IPS-11a (cell line): ENCODE results near the gene C11orf58.

Experiments used
- H3K4me3 ChIP-seq: one replicate; pipeline ENCODE4 v1.5.1; 2013; ENCODE audit warnings: low read depth, low read length, control low read depth

C11orf58 gene

DNA sequence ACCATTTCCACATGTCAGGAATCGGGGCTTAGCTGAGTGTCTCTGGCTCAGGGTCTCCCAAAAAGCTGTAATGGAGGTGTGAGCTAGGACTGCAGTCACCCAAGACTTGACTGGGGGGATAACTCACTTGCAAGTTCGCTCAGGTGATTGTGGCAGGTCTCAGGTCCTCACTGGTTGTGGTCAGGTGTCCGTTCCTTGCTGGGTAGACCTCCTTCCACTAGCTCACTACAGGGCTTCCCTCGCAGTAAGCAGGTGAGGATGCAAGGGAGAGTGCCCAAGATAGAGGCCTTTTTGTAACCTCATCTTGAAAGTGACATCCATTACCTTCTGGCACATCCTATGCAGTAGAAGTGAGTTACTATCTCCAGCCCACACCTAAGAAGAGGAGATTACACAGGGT is 29.5 kb downstream of the C11orf58 start:
- H3K4me3 ChIP-seq: no peak overlapping the region

GRCh38 chr11:16769386-16769785 is 30.9 kb downstream of the C11orf58 start:
- no peak overlapping the region for H3K4me3 ChIP-seq

- no peak overlapping the region for H3K4me3 ChIP-seq
Measured at GRCh38 chr11:16770016-16770415, 31.6 kb downstream of the C11orf58 start.

DNA sequence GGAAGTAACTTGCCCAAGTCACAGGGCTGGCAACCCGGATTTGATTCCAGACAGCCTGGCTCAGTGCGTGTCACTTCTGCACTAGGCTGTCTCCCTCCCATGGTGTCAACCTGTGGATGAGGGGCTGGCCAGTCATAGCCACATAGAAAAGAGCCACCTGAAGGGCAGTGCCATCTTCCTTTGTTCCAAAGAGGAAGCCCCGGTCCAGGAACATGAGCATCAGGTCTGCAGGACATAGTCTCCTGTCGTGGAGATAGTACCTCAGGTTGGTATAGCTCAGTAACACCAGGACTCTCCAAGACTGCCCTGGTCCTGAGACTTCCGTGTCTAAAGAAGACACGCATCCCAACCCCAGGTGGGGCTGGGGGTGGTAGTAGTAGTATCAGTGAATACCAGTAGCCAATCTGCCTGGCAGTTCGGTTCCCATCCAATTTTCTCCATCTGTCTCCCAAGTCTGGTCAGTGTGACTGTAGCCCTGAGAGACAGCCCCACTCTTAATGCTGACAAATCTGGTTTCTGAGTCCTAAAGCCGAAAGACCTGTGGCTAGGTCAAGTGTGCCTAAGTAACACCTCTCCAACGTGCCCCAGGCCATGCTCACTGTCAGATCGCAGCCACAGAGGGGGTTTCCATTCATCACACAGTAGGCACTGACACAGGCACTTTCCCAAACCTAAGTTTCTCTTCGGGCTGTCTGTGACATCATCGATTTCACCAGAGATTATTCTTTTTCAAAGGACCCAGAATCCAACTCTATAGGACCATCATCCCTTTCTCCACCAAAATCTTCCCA is 33.1 kb downstream of the C11orf58 start:
- no peak overlapping the region for H3K4me3 ChIP-seq

GRCh38 chr11:16772141-16772512 is 33.7 kb downstream of the C11orf58 start:
- no peak overlapping the region for H3K4me3 ChIP-seq

- no peak overlapping the region for H3K4me3 ChIP-seq
Measured at GRCh38 chr11:16773981-16774935, 35.8 kb downstream of the C11orf58 start.

DNA sequence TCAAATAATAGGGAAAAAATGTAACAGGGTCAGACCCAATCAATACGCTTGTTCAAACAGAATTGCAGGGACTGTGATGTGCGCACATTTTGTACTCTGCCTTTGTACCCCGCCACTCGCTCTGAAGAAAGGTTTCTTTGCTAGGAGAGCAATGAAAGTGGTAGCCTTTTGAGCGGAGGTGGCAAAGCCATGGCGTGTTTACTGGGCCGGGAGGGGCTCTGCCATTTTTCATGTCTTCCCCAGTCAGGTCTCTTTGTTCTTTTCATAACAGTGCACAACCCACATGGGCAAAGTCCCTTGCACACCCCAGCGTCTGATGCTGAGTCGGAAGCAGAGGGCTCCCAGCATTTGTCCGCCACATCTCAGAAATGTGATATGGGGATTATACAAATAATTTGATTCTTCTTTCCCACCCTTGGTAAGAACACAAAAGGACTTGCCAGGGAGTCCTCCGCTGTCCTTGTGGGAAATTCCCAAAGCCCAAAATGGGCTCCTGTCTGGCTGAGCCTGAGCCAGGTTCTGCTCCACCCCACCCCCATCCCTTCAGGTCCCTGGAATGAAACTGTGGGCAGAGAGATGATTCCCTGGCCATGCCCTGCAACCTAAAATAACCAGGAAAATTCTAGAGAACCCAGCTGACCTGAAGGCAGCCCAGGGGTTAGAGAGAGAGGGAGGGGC is 36.6 kb downstream of the C11orf58 start:
- H3K4me3 ChIP-seq: no peak overlapping the region

DNA sequence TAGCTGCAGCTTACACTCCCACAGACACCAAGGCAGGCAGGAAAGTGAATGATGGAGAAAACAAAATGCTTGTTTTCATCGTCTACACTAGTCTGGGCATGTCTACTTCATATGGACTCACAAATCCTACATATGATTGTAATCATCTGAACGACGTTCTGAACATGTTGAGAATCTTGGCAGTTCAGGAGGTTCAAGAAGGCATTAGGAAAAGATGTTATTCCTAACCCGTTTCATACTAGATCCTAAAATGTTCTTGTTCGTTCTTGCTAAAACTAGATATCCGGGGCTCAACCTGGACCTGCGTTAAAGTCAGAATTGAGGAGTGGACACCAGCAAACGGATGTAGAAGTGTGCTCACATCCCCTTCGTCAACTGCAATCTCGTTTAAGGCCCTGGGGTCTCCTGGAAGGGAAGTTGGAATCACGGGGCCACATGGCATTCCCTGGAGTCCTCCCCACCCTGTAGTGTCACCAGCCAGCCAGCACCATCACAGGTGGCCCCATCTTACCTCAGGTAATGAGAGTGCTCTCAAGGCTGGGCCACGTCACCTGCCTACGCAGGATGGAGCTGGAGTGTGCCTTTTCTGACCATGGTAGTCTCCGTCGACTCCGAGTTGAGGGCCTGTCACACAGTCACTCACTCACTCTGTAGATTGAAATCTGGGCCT is 37.3 kb downstream of the C11orf58 start:
- H3K4me3 ChIP-seq: no peak overlapping the region

- H3K4me3 ChIP-seq: no peak overlapping the region
Measured at GRCh38 chr11:16776711-16777612, 38.5 kb downstream of the C11orf58 start.

- no peak overlapping the region for H3K4me3 ChIP-seq
Measured at GRCh38 chr11:16777613-16777975, 39.1 kb downstream of the C11orf58 start.

DNA sequence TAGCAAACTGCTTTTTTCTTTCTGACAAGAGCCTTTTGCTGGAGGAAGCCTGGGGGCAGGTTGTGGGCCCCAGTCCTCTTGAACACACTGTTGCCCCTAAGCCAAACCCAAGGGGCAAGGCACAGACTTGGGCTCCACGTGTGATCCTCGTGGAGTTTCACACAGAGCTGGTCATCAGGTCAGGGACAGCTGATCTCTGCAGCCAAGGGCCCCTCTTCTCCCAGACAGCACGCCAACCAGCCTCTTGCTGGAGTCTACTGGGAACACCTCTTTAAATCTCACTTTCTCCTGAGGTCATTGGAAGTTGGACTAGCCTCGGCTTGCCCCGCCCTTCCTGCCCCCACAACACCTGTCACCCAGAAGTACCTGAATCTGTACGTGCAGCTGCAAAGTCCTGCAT is 39.8 kb downstream of the C11orf58 start:
- no peak overlapping the region for H3K4me3 ChIP-seq

- no peak overlapping the region for H3K4me3 ChIP-seq
Measured at GRCh38 chr11:16778876-16779275, 40.4 kb downstream of the C11orf58 start.

DNA sequence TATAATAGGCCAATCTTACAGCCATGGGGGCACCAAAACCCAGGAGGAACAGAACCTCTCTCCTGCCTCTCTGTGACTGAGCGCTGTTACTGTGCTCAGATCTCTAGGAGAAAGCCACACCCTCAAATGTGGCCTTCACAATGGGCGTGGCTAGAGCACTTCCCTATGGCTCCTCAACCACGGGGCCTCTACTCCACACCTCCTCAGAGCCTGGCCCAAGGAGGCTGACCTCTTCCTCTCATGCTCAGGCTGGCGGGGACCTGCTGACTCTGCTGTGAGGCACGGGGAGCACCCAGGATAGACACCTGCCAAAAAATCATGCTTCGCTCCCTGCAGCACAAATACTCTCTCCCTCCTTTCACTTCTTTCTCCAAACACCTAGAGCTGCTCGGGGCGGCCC is 41.0 kb downstream of the C11orf58 start:
- no peak overlapping the region for H3K4me3 ChIP-seq

DNA sequence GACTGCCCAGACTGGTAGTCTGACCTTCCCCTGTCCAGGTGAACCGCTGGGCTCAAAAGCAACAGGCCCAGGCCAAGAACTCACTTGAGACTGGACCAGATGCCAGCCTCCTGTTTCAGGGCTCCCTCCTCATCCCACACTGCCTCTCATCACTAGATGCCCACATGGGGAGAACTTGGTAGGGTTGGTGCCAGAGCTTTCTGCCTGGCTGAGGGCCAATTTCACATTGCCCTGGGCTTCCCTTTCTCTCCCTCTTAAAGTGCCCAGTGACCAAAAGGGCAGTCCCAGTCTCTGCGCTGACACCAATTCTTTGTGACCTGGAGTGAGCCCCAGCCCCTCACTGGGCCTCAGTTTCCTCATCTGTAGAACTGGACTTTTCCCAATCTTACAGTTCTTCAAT is 41.7 kb downstream of the C11orf58 start:
- no peak overlapping the region for H3K4me3 ChIP-seq

- H3K4me3 ChIP-seq: no peak overlapping the region
Measured at GRCh38 chr11:16780698-16781550, 42.5 kb downstream of the C11orf58 start.

DNA sequence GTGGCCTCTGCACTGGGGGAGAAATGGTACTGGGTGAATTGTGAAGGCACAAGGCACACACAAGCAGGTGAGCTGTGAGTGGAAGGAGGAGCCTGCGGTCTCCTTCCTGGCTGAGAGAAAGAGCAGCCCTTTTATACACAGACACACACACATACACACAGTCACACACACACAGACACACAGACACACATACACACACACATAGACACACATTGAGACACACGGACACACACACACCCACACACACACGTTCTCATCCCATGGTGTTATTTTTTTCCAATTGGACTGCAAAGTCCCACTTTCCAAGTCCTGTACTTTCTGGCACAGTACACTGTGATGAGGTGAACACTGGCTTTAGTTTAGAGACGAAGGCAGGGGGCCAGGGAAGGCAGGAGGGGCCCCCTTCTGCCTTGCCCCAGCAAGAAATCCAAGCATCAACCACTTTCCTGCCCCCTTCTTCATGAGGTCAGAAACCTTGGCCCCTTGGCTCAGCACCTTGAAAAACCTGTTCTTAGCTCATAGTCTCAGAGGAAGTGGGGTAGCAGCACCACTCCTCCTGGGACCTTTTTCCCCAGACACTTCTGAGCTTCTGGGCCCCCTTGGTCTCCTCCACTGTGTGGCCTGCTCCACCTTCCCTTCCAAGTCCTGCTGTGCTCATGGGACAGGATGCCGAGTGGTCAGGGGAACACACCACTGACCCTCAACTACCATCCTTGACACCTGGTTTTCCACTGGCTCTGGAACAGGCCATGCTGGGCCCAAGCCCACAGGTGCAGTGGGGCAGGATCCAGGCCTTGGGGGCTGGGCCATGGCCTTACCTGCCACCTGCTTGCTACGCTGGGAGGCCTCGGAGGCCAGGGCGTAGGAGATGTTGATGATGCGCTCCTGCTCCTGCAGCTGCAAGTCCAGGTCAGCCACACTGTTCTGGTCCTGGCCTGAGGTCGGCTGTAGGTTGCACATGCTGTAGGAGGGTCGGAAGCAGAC is 43.8 kb downstream of the C11orf58 start:
- no peak overlapping the region for H3K4me3 ChIP-seq

DNA sequence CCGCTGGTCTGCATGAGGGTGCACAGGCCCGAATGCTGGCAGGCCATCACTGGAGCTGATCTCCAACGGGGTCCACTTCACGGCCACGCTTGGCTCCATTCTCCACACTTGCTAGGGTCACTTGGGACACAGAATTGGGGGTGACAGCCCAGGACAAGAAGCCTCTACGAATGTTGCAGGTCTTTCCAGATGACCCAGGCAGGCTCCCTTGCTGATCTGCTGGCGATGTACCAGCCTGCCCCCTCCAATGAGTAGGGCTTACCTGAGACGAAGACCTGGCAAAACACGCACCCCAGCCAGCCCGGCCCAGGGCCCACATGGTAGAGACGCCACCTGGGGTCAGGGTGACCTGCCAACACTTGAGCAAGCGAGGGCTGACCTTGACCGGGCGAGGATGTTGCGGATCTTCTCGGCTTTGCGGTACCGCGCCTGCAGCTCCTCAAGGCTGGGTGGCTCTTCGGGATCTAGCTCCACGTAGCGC is 44.9 kb downstream of the C11orf58 start:
- no peak overlapping the region for H3K4me3 ChIP-seq

GRCh38 chr11:16784097-16784496 is 45.6 kb downstream of the C11orf58 start:
- no peak overlapping the region for H3K4me3 ChIP-seq
